SK-N-SH (cell line): ENCODE results near the gene LCN2.

Source experiments
- ELF1 ChIP-seq: IDR thresholded peaks from 2 replicates; pipeline ENCODE4 v1.4.0; 2012
- EP300 ChIP-seq, 2 experiments: IDR thresholded peaks; 2 replicates each; pipeline versions ENCODE4 v1.4.0 to v1.6.1; 2012; ENCODE audit warnings: borderline replicate concordance in 1 of 2, low read depth in 1 of 2, low read length in 1 of 2
- MXI1 ChIP-seq: IDR thresholded peaks from 2 replicates; pipeline ENCODE4 v1.6.1; 2012; ENCODE audit warnings: mild to moderate bottlenecking, low read depth, low read length, improper control_type of control experiment
- RAD21 ChIP-seq: IDR thresholded peaks from 2 replicates; pipeline ENCODE4 v1.6.1; 2012; ENCODE audit warnings: mild to moderate bottlenecking, low read length
- SMC3 ChIP-seq: IDR thresholded peaks from 2 replicates; pipeline ENCODE4 v1.6.1; 2012; ENCODE audit warnings: low read depth, low read length, improper control_type of control experiment
- TCF12 ChIP-seq: IDR thresholded peaks from 2 replicates; pipeline ENCODE4 v1.4.0; 2012
- TF ChIP-seq, protein P1 (sequence below): fragments of 200-600 bp; sonication (generic); IDR thresholded peaks from 2 replicates; pipeline ENCODE4 v1.6.1; 2017; ENCODE audit warnings: antibody characterized with exemption, mild to moderate bottlenecking, moderate library complexity

DNA sequence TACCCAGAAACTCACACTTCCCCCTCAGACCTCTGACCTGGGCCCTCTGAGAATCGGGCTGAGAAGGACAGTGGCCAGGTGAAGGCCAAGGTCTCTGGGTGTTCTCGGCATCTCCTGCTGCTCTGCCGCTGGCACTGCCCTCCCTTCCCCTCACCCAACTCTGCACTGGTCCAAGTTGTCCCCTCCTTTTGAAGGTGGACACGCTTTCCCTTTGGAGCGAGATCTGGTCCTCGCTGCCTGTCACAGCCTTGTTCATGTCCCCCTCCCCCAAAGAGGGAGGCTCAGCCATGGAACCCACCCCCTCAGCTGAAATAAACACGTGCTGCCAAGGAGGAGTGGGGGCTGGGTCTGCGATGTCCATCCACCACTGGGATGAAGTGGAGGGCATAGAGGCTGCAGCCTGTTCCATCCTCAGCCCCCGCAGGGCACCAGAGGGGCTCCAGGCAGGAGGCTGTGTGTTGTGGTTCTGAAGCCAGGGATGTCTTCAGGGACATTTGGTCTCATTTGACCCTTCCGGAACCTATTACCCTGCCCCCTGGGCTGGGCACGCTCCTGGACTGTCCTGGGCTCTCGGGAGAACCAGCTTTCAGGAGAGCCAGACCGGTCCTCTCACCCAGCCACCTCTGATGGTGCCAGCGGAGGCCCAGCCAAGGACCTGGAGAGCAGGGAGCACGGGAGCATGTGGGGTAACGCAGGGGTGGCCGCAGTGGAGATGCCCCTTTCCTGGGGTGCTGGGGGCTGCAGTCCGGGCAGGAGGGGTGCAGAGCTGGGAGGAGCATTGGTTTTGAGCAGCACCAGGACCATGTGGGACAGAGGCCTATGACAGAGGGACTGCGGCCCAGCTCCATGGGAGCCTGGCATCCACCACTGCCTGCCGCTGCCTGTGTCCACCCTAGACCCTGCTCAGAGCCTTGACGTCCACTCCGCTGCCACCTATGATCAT, 4.7 kb upstream of the LCN2 start:
- TF ChIP-seq, protein P1, sequence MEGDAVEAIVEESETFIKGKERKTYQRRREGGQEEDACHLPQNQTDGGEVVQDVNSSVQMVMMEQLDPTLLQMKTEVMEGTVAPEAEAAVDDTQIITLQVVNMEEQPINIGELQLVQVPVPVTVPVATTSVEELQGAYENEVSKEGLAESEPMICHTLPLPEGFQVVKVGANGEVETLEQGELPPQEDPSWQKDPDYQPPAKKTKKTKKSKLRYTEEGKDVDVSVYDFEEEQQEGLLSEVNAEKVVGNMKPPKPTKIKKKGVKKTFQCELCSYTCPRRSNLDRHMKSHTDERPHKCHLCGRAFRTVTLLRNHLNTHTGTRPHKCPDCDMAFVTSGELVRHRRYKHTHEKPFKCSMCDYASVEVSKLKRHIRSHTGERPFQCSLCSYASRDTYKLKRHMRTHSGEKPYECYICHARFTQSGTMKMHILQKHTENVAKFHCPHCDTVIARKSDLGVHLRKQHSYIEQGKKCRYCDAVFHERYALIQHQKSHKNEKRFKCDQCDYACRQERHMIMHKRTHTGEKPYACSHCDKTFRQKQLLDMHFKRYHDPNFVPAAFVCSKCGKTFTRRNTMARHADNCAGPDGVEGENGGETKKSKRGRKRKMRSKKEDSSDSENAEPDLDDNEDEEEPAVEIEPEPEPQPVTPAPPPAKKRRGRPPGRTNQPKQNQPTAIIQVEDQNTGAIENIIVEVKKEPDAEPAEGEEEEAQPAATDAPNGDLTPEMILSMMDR, result no peak
- TF ChIP-seq TCF12, result no peak
- no peak for TF ChIP-seq SMC3
- no peak for TF ChIP-seq MXI1
- no peak for TF ChIP-seq RAD21
- no peak for TF ChIP-seq ELF1
- no peak for TF ChIP-seq EP300 (IDR thresholded peaks at IDR 0.05; ENCODE audit: borderline replicate concordance in 1 of 2, low read depth in 1 of 2, low read length in 1 of 2)
